B cell (primary cell): ENCODE measurements around the gene GGTLC3.
"Not testable (repeated sequence)": the region's sequence is repeated elsewhere in the genome, so short reads cannot be mapped to it uniquely, and the experiment has no call there.

ENCODE experiments used
- EZH2 ChIP-seq: IDR thresholded peaks from 2 replicates; pipeline ENCODE4 v1.6.1; 2012; ENCODE audit warnings: borderline replicate concordance, low read depth, mild to moderate bottlenecking, moderate library complexity, low read length; ENCODE audit not compliant: insufficient read depth, poor library complexity, severe bottlenecking
- TF ChIP-seq, protein P1 (sequence below): fragments of 200-600 bp; IDR thresholded peaks from one replicate; pipeline ENCODE4 v1.8.0; 2022; ENCODE audit warnings: antibody characterized with exemption, mild to moderate bottlenecking

DNA sequence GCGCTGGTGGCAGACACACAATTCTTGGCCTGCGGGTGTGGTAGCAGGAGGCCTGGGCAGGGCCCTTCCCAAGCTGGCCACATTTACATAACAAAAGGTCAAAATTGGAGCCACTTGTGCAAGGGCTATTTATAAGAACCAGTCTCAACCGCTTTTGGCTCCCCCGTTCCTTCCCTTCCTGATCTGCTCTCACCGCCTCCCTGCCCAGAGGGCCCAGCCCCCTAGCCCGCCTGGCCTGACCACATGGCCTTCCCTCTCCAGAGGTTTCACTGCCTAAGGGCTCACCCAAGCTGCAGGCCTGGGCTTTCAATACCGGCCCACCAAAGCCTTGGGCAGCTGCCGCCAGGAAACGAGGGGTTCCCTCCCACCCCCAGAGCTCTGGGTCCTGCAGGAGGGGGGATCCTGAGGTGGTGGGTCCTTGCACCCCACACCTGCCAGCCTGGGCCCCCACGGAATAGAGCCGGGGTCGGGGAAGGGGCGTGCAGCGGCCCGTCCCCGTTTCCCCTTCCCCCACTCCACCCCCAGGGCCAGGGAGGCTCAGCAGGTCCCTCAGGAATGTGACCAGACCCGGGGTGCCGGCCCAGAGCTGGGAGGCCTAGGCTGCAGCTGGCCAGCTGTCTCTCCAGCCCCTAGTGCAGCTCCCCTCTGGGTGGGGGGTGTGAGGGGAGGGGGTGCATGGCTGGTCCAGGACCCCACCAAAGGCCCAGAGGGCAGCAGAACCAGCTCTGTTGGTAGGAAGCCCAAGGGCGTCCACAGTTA lies 35.1 kb upstream of the GGTLC3 start:
- TF ChIP-seq, protein P1, sequence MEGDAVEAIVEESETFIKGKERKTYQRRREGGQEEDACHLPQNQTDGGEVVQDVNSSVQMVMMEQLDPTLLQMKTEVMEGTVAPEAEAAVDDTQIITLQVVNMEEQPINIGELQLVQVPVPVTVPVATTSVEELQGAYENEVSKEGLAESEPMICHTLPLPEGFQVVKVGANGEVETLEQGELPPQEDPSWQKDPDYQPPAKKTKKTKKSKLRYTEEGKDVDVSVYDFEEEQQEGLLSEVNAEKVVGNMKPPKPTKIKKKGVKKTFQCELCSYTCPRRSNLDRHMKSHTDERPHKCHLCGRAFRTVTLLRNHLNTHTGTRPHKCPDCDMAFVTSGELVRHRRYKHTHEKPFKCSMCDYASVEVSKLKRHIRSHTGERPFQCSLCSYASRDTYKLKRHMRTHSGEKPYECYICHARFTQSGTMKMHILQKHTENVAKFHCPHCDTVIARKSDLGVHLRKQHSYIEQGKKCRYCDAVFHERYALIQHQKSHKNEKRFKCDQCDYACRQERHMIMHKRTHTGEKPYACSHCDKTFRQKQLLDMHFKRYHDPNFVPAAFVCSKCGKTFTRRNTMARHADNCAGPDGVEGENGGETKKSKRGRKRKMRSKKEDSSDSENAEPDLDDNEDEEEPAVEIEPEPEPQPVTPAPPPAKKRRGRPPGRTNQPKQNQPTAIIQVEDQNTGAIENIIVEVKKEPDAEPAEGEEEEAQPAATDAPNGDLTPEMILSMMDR, result not testable (repeated sequence)
- TF ChIP-seq EZH2, result not testable (repeated sequence)
